Gastroesophageal sphincter (tissue), 3 donors: Measurements from ENCODE around the gene TRIM29.

Experiments used
- CTCF ChIP-seq, 4 experiments: fragments of 200-600 bp in 2 of 4; fragments of 450-650 bp in 2 of 4; sonication (generic) in 1 of 4; IDR thresholded peaks; one replicate each; pipeline ENCODE4 v1.5.1; 2017 to 2019; ENCODE audit warnings: antibody characterized with exemption in 4 of 4, mild to moderate bottlenecking in 2 of 4, moderate library complexity in 2 of 4
- POLR2A ChIP-seq, 2 donors: fragments of 450-650 bp; IDR thresholded peaks; one replicate each; pipeline ENCODE4 v1.6.1; 2017; ENCODE audit warnings: antibody characterized with exemption in 2 of 2, mild to moderate bottlenecking in 2 of 2, moderate library complexity in 1 of 2
- POLR2AphosphoS5 ChIP-seq: sonication (generic); formaldehyde crosslinking; IDR thresholded peaks from one replicate; pipeline ENCODE4 v1.6.1; 2017; ENCODE audit warnings: antibody characterized with exemption

GRCh38 chr11:120088056-120088455 is 49.9 kb downstream of the TRIM29 start:
- TF ChIP-seq CTCF (IDR thresholded peaks at IDR 0.05) (no peak), POLR2A (IDR thresholded peaks at IDR 0.05) (no peak), POLR2AphosphoS5 (no peak)
